Glutamatergic neuron (in vitro differentiated cells): ENCODE data around the gene ASIC4. TPM values are rescaled to one million over a fixed set of nuclear protein-coding genes. Genes with fewer than 3 reads are reported as not detected.

Source experiments
- DNase-seq: peaks from one replicate; pipeline ENCODE4 v3.0.0; 2022
- H3K27ac Mint-ChIP-seq: one replicate; pipeline ENCODE4 v1.8.0; 2020; ENCODE audit warnings: mild to moderate bottlenecking, mixed read lengths, inconsistent platforms; ENCODE audit not compliant: unreplicated experiment
- H3K27me3 Mint-ChIP-seq: one replicate; pipeline ENCODE4 v1.8.0; 2020; ENCODE audit warnings: mild to moderate bottlenecking, moderate library complexity, mixed read lengths, inconsistent platforms; ENCODE audit not compliant: unreplicated experiment
- H3K36me3 Mint-ChIP-seq: one replicate; pipeline ENCODE4 v1.8.0; 2020; ENCODE audit warnings: mild to moderate bottlenecking, mixed read lengths, inconsistent platforms; ENCODE audit not compliant: unreplicated experiment
- H3K4me1 Mint-ChIP-seq: one replicate; pipeline ENCODE4 v1.8.0; 2020; ENCODE audit warnings: mild to moderate bottlenecking, low read depth, mixed read lengths, inconsistent platforms; ENCODE audit not compliant: unreplicated experiment
- H3K4me3 Mint-ChIP-seq: one replicate; pipeline ENCODE4 v1.8.0; 2020; ENCODE audit warnings: mild to moderate bottlenecking, mixed read lengths, inconsistent platforms; ENCODE audit not compliant: unreplicated experiment
- H3K9me3 Mint-ChIP-seq: one replicate; pipeline ENCODE4 v1.8.0; 2020; ENCODE audit warnings: mild to moderate bottlenecking, moderate library complexity, mixed read lengths, inconsistent platforms; ENCODE audit not compliant: unreplicated experiment
- total RNA-seq: library from RNA; stranded (reverse); fragmentation: NEBNext Ultra II Directional; extraction: Animal tissue kit (Norgen Biotek cat#: 25700); gene quantifications from one replicate; pipeline ENCODE4 v1.2.1, GENCODE V29; 2021; ENCODE audit not compliant: unreplicated experiment
- TF ChIP-seq, protein P1 (sequence below): fragments of 200-600 bp; sonication (generic); IDR thresholded peaks from one replicate; pipeline ENCODE4 v1.5.0; 2021; ENCODE audit not compliant: partially characterized antibody, unreplicated experiment

The ASIC4 gene
- total RNA-seq, 1 donor from 2014 or later: 5.4 TPM

DNA sequence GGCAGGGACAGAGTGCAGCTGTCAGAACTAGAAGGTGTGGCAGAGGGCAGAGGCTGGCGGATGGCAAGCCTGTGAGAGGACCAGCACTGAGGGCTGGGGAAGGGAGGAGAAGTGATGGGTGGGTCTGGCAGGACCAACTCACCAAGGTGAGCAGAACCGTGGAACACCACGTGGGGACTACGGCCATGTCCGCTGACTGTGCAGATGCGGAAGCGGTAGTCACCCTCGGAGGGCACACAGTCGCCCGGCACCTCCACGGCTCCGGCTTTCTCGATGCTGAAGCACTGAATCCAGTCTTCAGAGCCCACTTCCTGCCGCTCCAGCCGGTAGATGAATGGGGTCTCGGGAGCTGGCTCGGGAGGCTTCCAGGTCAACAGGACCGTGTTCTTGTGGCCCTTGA, 52.8 kb downstream of the ASIC4 start:
- H3K27ac Mint-ChIP-seq: no peak overlapping the region

DNA sequence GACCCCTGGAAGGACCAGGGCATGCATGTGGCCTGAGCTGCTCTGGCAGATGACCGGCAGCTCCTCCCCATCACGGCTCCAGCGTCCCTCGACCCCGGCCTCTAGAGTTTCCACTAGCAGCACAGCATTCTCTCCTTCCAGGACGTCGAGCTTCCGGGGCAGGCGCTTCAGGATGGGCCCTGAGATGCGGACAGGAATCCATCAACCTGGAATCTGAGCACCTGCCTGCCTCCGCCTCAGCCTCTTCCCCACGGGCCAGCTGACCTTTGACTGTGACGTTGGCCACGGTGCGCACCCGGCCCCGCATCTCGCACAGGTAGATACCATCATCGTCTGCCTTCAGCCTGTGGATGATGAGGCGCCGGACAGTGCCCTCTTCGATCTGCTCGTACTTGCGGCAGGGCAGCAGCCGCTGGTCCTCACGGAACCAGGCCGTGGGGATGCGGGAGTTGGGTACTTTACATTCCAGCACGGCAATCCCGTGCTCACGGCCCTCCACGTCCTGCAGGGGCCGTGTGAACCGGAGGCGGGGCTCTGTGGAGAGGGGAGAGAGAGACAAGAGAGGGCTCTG, 53.6 kb downstream of the ASIC4 start:
- Mint-ChIP-seq H3K27ac (no peak overlapping the region), H3K36me3 (no peaks in the 10 kb centered on the region), H3K4me3 (no peak overlapping the region), H3K9me3 (peaks cover 10% of the 10 kb centered on the region), H3K27me3 (peaks cover 4% of the 10 kb centered on the region), H3K4me1 (peaks cover 17% of the 10 kb centered on the region)
- TF ChIP-seq, protein P1, sequence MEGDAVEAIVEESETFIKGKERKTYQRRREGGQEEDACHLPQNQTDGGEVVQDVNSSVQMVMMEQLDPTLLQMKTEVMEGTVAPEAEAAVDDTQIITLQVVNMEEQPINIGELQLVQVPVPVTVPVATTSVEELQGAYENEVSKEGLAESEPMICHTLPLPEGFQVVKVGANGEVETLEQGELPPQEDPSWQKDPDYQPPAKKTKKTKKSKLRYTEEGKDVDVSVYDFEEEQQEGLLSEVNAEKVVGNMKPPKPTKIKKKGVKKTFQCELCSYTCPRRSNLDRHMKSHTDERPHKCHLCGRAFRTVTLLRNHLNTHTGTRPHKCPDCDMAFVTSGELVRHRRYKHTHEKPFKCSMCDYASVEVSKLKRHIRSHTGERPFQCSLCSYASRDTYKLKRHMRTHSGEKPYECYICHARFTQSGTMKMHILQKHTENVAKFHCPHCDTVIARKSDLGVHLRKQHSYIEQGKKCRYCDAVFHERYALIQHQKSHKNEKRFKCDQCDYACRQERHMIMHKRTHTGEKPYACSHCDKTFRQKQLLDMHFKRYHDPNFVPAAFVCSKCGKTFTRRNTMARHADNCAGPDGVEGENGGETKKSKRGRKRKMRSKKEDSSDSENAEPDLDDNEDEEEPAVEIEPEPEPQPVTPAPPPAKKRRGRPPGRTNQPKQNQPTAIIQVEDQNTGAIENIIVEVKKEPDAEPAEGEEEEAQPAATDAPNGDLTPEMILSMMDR: no peak
- DNase-seq: no peak

More for the DNA sequence above, 52.8 kb downstream of the ASIC4 start:
- no peak overlapping the region for H3K4me3 Mint-ChIP-seq
- no peaks in the 10 kb centered on the region for H3K36me3 Mint-ChIP-seq
- H3K4me1 Mint-ChIP-seq: peaks cover 22% of the 10 kb centered on the region
- peaks cover 12% of the 10 kb centered on the region for H3K9me3 Mint-ChIP-seq
- peaks cover 6% of the 10 kb centered on the region for H3K27me3 Mint-ChIP-seq
- DNase-seq: no peak
- TF ChIP-seq, protein P1: no peak

DNA sequence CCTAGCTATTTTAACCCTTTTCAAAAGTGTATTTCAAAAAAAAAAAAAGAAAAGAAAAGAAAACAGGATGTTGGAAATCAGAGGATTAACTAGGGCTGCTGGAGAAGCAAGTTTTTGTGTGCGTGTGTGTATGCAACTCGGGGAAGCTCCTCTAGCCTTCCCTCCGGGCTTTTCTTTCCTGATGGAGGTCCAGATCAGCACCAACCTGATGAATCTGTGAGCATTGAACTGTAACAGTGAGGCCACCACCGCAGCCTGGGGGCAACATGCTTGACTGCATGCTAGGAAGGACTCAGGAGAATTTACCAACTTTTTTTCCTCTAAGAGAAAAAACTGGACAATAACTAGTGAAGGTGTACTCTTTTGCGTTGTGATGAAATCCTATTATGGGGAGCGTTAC, 54.8 kb downstream of the ASIC4 start:
- TF ChIP-seq, protein P1: no peak
- DNase-seq: no peak
- Mint-ChIP-seq H3K36me3 (no peaks in the 10 kb centered on the region), H3K4me3 (no peak overlapping the region), H3K27me3 (peaks cover 4% of the 10 kb centered on the region), H3K4me1 (peaks cover 11% of the 10 kb centered on the region), H3K27ac (no peak overlapping the region), H3K9me3 (peaks cover 13% of the 10 kb centered on the region)

DNA sequence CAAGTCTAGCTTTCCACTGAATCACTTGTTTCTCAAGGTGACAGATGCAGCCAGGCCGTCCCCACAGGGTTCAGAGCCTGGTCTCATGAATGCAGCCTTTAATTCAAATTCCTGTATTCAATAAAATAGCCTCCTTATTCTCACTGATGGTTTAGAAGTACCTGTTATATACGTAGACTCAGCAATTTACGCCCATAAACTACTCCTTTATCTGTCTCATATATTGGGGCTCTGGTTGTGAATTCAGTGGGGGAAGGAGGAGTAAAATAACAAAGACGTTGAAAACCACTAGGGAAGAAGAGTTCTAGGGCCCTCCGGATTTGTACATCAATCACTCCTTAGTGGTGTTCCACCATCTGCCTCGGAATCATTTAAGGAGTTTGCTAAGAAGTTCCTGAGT, 55.4 kb downstream of the ASIC4 start:
- TF ChIP-seq, protein P1: no peak
- H3K9me3 Mint-ChIP-seq: peaks cover 13% of the 10 kb centered on the region
- no peaks in the 10 kb centered on the region for H3K36me3 Mint-ChIP-seq
- H3K27me3 Mint-ChIP-seq: peaks cover 4% of the 10 kb centered on the region
- no peak for DNase-seq
- H3K4me1 Mint-ChIP-seq: peaks cover 11% of the 10 kb centered on the region
- no peak overlapping the region for H3K27ac Mint-ChIP-seq
- H3K4me3 Mint-ChIP-seq: peak overlapping the region; percentile 39

DNA sequence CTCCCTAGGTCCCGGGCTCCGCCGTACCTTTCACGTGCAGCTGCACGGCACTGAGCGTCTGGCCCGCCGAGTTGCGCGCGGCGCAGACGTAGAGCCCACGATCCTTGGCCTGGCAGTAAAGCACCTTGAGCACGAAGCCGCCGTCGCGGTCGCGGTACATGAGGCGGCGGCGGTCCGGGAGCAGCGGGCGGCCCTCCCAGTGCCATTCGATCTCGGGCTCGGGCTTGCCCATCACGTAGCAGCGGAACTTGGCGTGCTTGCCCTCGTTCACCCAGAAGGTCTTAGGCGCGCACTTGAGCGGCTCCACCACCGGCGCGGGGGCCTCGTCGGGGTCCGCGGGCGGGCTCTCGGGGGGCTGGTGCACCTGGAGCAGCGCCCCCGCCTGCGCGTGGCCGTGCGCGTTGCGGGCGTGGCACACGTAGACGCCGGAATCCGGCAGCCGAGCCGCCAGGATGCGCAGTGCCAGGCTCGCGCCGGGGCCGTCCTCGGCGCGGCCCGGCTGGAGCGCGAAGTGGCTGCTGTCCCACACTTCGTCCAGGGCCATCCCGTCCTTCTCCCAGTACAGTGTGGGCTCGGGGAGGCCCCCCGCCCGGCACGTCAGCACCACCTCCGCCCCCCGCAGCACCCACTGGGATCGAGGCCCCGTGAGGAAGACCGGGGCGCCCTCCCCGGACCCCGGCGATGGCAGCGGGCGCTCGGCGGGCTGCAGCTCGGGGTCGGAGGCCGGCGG, 56.1 kb downstream of the ASIC4 start:
- DNase-seq: peak; percentile 40
- peak overlapping the region; percentile 39 for H3K4me3 Mint-ChIP-seq
- TF ChIP-seq, protein P1: no peak
- H3K36me3 Mint-ChIP-seq: no peaks in the 10 kb centered on the region
- H3K4me1 Mint-ChIP-seq: peaks cover 11% of the 10 kb centered on the region
- H3K27ac Mint-ChIP-seq: no peak overlapping the region
- peaks cover 13% of the 10 kb centered on the region for H3K9me3 Mint-ChIP-seq
- H3K27me3 Mint-ChIP-seq: peaks cover 6% of the 10 kb centered on the region
